Measurements from ENCODE around the gene AURKAIP1.
"Not testable (repeated sequence)": the region's sequence is repeated elsewhere in the genome, so short reads cannot be mapped to it uniquely, and the experiment has no call there.

AURKAIP1 gene

GRCh38 chr1:1385339-1385738 lies 10.3 kb upstream of the AURKAIP1 start:
- not testable (repeated sequence) for DNase-seq (ENCODE audit: low read depth)

DNA sequence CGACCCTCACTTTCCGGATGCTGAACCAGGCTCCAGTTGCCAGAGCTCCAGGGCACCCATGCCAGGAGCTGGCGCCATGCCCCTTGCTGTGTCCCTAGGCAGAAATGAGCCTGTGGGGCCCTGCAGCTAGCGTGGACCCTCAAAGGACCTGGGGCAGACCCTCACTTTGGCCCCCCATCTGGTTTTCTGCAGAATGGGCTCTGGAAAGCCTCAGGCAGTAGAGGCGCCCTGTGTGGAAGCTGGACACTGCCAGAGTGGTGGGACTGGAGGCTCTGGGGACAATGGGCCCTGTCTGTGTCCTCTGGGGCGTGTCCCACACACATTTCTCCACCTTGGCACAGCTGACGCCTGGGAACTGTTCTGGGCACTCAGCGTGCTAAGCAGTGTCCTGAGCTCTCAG lies 6.3 kb upstream of the AURKAIP1 start:
- DNase-seq (ENCODE audit: low read depth), result no peak

DNA sequence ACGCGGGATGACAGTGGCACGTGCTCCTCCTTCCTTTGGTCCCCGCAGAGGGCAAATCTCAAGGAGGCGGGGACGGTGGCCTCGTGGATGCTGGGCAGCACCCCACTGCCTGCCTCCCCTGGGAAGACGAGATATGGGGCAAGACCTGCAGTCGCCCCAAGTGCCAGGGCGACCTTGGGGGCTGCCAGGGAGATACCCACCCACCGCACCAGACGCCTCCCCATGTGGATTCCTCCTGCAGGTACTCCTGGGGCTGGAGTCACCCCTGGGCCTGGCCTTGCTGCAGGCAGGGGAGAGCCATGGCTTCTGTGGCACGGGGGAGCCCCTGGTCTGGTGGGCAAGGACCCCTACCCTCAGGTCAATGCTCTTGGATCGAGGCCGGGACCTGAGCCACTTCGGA lies 5.9 kb upstream of the AURKAIP1 start:
- DNase-seq (ENCODE audit: low read depth), result no peak

GRCh38 chr1:1377540-1378205 lies 2.7 kb upstream of the AURKAIP1 start:
- DNase-seq (ENCODE audit: low read depth), result no peak

DNA sequence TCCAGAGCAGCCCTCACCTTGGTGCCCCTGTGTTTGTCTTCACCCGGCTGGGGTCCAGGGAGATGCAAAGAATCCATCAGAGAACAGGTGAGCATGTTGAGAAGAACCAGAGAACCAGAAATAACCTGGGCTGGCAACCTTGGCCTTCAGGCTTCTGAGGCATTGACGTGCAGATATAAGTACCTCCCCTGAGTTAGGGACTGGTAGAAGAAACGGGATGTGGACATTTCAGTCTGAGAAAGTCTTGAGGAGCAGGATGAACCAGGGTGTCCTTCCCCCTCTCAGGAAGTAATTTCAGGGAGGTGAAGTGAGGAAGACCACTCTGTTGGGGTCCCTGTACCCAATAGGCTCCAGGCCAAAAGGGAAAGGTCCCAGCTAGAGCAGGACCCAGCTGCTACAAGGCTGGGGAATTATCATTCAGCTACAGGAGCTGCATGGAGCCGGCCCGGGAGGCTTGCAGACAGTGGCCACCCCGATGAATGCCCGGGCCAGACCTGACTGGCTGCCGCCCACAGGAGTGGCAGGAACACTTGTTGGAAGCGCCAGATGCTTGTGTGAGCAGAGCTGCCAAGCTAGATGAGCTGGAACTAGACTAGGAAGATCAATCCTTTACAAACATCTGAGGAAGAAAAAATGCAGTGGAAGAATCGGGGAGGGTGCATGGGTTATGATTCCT lies 1.7 kb upstream of the AURKAIP1 start:
- no peak for DNase-seq (ENCODE audit: low read depth)

DNA sequence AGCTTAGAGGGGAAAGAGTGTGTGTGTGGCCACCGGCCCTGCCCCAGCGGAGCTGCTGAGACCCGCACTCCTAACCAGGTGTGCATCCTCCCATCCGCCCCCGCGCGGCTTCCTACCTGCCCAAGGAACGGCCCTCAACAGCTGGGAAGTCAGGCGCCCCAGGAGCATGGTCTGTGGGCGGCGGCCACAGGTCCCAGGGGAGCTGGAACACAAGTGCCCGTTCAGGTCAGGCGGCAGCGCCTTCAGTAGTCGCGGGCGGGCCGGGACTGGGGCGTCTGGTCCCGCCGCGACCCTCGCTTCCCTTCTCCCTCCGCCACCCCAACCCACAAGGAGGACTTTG lies 448 bp downstream of the AURKAIP1 start:
- DNase-seq (ENCODE audit: low read depth), result no peak

DNA sequence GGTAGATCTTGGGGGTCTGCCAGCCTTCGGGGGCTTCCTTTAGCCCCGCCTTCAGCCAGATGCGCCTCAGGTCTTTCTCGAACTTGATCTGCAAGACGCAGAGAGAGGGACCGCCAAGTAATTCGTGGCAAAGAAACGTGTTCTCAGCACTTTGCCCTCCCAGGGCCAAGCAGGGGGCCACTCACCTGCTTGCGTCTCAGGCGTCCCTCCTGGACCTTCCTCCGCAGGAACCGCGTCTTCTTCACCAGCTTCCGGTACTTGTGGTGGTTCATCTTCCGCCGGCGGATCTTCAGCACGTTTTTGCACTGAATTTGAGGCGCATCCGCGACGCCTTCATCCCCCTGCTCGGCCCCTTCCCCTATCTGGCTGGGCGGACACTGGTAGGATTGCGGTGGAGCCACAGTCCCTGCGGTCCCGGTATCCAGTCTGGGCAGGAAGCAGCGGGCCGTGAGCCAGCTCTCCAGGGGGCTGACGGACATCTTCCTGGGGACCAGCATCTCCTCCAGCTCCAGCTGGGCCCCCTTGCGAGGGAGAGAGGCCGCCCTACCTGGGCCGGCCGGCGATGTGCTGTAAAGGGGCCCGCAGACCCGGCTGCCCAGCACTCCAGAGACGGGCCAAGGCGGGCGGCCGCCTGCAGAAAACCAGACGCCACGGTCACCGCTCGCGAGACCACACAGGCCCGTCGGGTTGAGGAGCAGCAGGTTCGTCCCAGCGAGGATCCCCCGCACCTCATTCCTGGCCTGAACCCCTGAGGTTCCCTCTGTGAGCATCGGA lies 1.0 kb downstream of the AURKAIP1 start:
- DNase-seq (ENCODE audit: low read depth), result no peak

GRCh38 chr1:1373051-1373814 lies 1.8 kb downstream of the AURKAIP1 start:
- no peak for DNase-seq (ENCODE audit: low read depth)

DNA sequence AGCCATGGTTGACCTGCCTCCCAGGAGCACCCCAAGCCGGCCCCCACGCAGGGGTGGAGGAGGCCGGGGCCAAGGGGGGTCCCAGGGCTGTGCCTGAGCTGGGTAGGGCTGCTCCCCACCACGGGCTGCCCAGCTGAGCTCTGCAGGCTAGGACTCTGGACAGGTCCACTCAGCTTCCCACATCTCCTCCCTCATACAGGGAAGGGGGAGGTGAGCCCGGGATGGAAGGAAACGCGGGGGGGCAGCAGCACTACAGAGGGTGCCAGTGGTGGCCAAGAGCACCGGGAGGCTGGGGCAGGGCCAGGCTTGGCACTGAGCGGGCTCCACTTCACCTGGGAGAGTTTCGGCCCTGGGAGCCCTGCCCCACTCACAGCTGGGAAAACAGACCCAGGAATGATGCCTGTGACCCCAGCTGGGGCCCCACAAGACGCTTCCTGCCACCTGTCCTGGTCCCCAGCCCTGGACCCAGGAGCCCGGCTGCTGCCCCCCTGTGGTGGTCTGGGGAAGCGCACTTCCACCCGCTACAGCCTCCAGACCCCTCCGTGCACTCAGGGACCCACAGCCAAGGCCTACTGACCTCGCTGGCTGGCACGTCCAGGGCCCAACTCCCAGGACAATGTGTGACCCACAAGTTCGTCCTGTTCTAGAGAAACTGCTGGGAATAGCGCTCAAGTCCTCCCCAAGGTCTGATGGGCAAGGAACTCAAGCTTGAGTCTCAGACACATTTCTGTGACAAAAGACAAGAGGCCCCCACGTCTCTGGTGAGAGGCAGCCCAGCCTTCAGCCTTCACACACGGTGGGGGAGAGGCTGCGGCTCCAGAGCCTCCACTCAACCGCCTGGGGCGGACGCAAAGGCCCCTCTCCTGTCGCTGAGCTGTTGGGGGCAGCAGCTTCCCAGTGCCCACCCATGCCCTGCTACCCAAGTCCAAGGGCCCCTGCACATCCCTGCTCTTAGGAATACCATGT lies 3.0 kb downstream of the AURKAIP1 start:
- DNase-seq (ENCODE audit: low read depth), result peak; percentile 73

DNA sequence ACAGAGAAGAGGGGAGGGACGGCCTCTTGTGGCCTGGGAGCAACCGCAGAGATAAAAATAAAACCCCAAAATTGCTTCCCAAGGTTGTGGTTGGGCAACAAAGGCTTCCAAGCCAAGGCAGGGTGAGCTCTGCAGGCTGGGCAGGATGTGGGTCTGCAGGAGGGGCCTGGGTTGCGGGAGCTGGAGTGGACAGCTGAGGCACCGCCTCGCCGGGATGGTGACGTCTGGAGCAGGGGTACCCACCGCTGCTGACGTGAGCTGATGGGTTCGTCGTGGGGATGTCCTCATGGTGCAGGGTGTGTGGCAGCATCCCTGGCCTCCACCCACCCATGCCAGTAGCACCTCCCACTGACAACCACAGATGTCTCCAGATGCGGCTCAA lies 3.7 kb downstream of the AURKAIP1 start:
- DNase-seq (ENCODE audit: low read depth), result no peak

DNA sequence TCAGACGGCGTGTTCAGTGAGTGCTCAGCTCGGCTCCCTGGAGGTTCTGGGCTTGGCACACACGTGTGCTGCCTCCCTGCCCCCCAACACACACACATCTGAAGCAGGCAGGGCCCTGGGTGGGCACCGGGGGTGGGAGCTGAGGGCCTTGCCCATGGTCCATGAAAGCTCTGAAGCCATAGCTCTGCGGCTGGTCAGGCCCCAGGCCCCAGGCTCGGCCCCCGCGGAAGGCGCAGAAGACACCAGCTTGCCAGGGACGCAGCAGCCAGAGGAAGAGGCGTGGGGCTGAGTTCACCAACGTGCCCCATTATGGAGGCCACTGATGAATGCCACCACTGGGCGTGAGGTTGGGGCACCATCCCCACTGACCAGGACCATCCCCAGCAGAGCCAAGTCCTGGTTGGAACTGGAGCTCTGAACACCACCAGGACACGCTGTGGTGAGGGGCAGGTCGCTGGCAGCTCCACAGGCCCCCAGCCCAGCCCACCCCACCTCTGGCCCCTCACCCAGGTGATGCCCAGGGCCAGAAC lies 4.2 kb downstream of the AURKAIP1 start:
- no peak for DNase-seq (ENCODE audit: low read depth)

DNA sequence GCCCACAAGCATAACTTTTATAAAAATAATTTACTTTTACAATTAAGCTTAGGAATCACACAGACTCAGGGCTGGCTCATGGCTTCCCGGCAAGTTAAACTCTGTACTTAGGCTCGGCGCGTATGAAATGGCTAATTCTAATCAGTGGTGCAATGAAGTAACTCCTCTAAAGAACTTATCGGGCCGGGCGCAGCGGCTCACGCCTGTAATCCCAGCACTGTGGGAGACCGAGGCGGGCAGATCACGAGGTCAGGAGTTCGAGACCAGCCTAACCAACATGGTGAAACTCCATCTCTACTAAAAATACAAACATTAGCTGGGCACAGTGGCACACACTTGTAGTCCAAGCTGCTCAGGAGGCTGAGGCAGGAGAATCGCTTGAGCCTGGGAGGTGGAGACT lies 4.9 kb downstream of the AURKAIP1 start:
- DNase-seq (ENCODE audit: low read depth), result not testable (repeated sequence)

DNA sequence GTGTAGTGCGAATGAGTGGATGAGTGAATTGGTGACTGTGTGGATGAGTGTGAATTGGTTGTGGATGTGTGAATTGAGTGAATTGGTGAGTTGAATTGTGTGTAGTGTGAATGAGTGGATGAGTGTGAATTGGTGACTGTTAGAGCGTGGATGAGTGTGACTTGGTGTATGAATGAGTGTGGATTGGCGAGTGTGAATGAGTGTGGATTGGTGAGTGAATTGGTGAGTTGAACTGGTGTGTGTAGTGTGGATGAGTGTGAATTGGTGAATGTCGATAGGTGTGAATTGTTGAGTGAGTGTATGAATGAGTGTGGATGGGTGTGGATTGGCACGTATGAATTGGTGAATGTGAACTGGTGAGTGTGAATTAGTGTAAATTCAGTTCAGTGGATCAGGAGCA lies 7.7 kb downstream of the AURKAIP1 start:
- no peak for DNase-seq (ENCODE audit: low read depth)

- DNase-seq (ENCODE audit: low read depth), result no peak
Measured at GRCh38 chr1:1366699-1367066, 8.3 kb downstream of the AURKAIP1 start.

DNA sequence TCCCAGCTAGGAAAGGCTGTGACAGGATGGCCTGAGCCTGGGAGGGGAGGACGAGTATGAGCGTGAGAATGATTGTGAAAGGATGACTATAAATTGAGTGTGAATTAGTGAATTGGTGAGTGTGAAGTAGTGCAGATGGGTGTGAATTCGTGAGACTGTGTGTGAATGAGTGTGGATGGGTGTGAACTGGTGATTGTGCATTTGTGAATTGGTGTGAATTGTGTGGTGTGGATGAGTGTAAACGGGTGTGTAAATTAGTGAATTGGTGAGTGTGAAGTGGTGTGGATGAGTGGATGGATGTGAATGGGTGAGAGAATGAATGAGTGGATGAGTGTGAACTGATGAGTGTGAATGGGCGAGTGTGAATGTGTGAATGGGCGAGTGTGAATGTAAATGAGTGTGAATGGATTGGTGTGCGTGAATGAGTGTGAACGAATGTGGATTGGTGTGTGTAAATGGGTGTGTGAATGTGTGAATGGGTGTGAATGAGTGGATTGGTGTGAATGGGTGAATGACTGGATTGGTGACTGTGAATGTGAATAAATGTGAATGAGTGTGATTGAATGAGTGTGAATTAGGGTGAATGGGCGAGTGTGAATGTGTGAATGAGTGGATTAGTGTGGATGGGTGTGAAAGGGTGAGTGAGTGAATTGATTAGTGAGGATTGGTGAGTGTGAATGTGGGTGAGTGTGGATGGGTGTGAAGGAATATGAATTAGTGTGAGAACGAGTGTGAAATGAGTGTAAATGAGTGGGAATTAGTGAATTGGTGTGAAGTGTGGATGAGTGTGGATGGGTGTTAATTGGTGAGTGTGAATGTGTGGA lies 8.9 kb downstream of the AURKAIP1 start:
- no peak for DNase-seq (ENCODE audit: low read depth)

DNA sequence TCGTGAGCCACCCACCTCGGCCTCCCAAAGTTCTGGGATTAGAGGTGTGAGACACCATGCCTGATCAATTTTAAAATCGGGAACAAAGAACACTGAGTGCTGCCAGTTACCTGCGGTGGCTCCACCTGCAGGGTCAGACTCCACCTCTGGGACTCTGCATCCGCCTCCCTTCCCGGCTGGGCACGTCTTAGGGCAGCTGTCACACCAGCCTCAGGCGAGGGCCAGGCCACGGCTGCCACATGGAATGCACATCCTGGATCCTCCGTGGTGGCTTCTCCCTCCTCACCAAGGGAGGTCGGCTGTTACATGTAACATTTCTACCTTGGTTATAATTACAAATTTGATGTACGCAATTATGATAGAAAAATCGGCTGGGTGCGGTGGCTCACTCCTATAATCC lies 10.7 kb downstream of the AURKAIP1 start:
- no peak for DNase-seq (ENCODE audit: low read depth)

GRCh38 chr1:1361982-1362423 lies 13.0 kb downstream of the AURKAIP1 start:
- no peak for DNase-seq (ENCODE audit: low read depth)

- DNase-seq (ENCODE audit: low read depth), result no peak
Measured at GRCh38 chr1:1361233-1361981, 13.6 kb downstream of the AURKAIP1 start.

GRCh38 chr1:1360506-1361169 lies 14.4 kb downstream of the AURKAIP1 start:
- no peak for DNase-seq (ENCODE audit: low read depth)

Data from activated T-cell treated with anti-CD3 and anti-CD28 coated beads for 1 hour (primary cell).